Activated naive CD4-positive, alpha-beta T cell treated with anti-CD3 and anti-CD28 coated beads, Interleukin-2, amount 50 U/mL, for 72 hours (primary cell): ENCODE results near the gene FMR1. TPM values are rescaled to one million over a fixed set of nuclear protein-coding genes. Genes with fewer than 3 reads are reported as not detected.
A peak's percentile ranks its signal among the peaks of the same experiment; 100 is the strongest.

ENCODE experiments used
- ATAC-seq, 2 donors: fragments of 150-1000 bp; cut with Tn5 transposase; 2 replicates each; pipeline ENCODE4 v1.10.0; 2021; ENCODE audit warnings: mild to moderate bottlenecking in 2 of 2, moderate library complexity in 2 of 2
- DNase-seq, 2 donors: peaks; one replicate each; pipeline ENCODE4 v3.0.0; 2021 to 2022; ENCODE audit warnings: low spot score in 2 of 2
- H3K27ac Mint-ChIP-seq, 2 donors: one replicate each; pipeline ENCODE4 v1.8.0; 2022; ENCODE audit warnings: mild to moderate bottlenecking in 2 of 2, mixed read lengths in 2 of 2
- H3K36me3 Mint-ChIP-seq, 2 donors: one replicate each; pipeline ENCODE4 v1.8.0; 2022; ENCODE audit warnings: mixed read lengths in 2 of 2
- H3K9me3 Mint-ChIP-seq, 2 donors: one replicate each; pipeline ENCODE4 v1.8.0; 2022; ENCODE audit warnings: mixed read lengths in 2 of 2
- total RNA-seq, 2 donors: library from RNA; stranded (reverse); gene quantifications; one replicate each; pipeline ENCODE4 v1.2.3, GENCODE V29; 2022

Gene FMR1
- total RNA-seq, 2 donors from 2014 or later: 35.7 to 41.9 TPM

DNA sequence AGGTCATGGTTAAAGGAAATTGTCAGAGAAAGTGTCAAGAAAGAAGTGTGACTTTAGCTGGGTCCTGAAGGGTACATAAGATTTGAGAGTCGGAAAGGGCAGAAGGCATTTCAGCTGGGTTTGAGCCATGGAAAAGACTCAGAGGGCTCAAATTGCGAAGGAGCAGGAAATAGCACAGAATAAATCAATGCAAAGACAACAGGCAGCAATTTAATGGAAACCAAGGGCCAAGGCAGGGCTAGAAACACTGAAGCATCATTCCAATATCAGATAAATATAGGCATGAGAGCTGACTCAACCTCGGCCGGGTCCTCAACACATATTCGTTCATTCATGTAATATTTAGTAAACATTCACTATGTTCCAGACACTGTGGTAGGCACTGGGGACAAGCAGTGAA is 3.6 kb upstream of the FMR1 start:
- DNase-seq (no peak), ATAC-seq (no peak)
- Mint-ChIP-seq H3K9me3 (no peaks in the 10 kb centered on the region), H3K27ac (no peak overlapping the region), H3K36me3 (peaks cover 0 to 5% of the 10 kb centered on the region in 2 donors)

DNA sequence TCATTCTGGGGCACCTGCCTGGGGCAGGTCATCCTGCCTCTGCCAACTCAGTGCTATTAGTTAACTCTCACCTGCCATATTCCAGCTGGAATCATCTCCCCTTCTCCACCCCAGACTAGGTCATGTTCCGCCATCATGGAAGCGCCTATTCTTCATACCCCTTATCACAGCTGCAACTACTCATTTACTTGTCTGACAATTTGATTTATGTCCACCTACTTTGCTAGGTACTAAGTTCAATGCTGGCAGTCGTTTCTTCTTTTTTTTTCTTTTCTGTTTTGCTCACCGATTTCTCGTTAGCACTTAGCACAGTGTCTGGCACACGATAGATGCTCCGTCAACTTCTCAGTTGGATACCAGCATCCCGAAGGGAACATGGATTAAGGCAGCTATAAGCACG is 1.1 kb upstream of the FMR1 start:
- peaks cover 0 to 5% of the 10 kb centered on the region in 2 donors for H3K36me3 Mint-ChIP-seq
- no peaks in the 10 kb centered on the region for H3K9me3 Mint-ChIP-seq
- no peak for DNase-seq
- H3K27ac Mint-ChIP-seq: peak overlapping the region in 1 of 2 donors; percentile 93
- ATAC-seq: no peak

- peaks cover 0 to 5% of the 10 kb centered on the region in 2 donors for H3K36me3 Mint-ChIP-seq
- DNase-seq: peak; percentile 12 to 54
- peak overlapping the region; percentile 93 for H3K27ac Mint-ChIP-seq
- H3K9me3 Mint-ChIP-seq: no peaks in the 10 kb centered on the region
- peak in 1 of 2 donors; percentile 34 for ATAC-seq
Measured at GRCh38 chrX:147912093-147912801, 528 bp downstream of the FMR1 start.

- Mint-ChIP-seq H3K9me3 (no peaks in the 10 kb centered on the region), H3K27ac (no peak overlapping the region), H3K36me3 (peaks cover 0 to 5% of the 10 kb centered on the region in 2 donors)
- no peak for DNase-seq
- ATAC-seq: no peak
Measured at GRCh38 chrX:147913570-147913969, 1.9 kb downstream of the FMR1 start.

- DNase-seq (no peak), ATAC-seq (no peak)
- H3K36me3 Mint-ChIP-seq: peaks cover 0 to 5% of the 10 kb centered on the region in 2 donors
- H3K9me3 Mint-ChIP-seq: no peaks in the 10 kb centered on the region
- H3K27ac Mint-ChIP-seq: no peak overlapping the region
Measured at GRCh38 chrX:147914591-147914990, 2.9 kb downstream of the FMR1 start.

DNA sequence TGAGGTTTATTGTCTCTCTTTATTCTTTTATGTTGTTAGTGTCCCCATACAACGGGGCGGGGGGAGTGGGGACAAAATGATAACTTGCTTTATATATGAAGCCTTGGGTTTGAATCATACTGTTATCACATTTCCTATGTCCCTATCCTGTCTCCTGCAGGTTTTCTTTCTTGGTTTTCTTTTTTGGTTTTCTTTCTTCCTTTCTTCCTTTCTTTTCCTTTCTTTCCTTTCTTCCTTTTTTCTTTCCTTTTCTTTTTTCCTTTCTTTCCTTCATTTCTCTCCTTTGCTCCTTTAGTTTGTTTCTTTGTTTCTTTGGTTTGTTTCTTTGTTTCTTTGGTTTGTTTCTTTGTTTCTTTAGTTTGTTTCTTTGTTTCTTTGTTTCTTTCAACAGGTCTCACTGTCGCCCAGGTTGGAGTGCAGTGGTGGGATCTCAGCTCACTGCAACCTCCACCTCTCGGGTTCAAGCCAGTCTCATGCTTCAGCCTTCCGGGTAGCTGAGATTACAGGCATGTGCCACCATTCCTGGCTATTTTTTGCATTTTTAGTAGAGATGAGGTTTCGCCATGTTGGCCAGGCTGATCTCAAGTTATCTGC is 4.8 kb downstream of the FMR1 start:
- peak overlapping the region in 1 of 2 donors; percentile 14 for H3K27ac Mint-ChIP-seq
- peaks cover 0 to 5% of the 10 kb centered on the region in 2 donors for H3K36me3 Mint-ChIP-seq
- no peak for DNase-seq
- no peak for ATAC-seq
- no peaks in the 10 kb centered on the region for H3K9me3 Mint-ChIP-seq

- no peak for DNase-seq
- Mint-ChIP-seq H3K36me3 (no peaks in the 10 kb centered on the region), H3K9me3 (no peaks in the 10 kb centered on the region), H3K27ac (peak overlapping the region; percentile 50 to 85)
- peak; percentile 83 to 90 for ATAC-seq
Measured at GRCh38 chrX:147917700-147918695, 6.3 kb downstream of the FMR1 start.

DNA sequence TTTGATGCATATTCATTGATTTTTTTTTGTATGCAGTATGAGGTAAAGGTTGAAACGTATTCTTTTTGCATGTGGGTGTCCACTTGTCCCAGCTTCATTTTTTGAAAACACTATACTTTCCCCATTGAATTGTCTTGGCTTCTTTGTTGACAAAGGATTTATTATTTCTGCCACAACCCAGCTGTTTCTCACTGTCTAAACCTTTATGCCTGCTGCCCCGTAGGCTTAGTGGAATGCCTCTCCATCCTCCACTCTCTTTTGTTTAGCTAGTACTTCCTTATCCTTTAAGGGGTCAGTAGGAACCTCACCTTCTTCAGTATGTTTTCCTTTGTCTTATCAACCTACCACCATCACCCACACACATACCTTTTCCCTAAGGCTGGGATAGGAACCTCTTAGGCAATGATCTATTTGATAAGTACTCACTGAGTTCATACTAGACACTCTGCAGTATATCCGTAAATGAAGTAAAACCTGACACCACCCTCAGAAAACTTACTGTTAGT is 8.5 kb downstream of the FMR1 start:
- no peaks in the 10 kb centered on the region for H3K36me3 Mint-ChIP-seq
- no peak for DNase-seq
- no peak for ATAC-seq
- no peaks in the 10 kb centered on the region for H3K9me3 Mint-ChIP-seq
- peak overlapping the region in 1 of 2 donors; percentile 16 for H3K27ac Mint-ChIP-seq

- Mint-ChIP-seq H3K27ac (no peak overlapping the region), H3K9me3 (no peaks in the 10 kb centered on the region), H3K36me3 (peaks cover 0 to 11% of the 10 kb centered on the region in 2 donors)
- DNase-seq (no peak), ATAC-seq (no peak)
Measured at GRCh38 chrX:147923605-147924004, 11.9 kb downstream of the FMR1 start.

DNA sequence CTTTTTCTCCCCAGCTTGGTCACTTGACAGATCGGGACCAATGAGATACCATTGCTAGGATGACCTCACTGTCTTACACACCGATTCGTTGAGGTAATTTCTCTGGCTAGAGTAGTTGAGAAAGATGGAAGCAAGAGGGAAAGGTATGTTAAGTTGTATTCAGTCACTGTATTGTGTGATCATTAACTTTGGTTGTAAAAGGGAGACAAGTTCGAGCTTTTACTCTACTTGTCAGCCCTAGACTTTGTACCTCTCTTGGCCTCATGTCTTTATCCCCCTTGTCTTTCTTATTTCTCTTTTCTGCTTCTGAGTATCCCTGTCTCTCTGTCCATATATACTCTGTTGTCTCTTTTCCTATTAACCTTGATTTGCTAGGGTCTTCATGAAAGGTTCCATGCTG is 15.5 kb downstream of the FMR1 start:
- DNase-seq: no peak
- H3K27ac Mint-ChIP-seq: no peak overlapping the region
- ATAC-seq: no peak
- no peaks in the 10 kb centered on the region for H3K9me3 Mint-ChIP-seq
- peaks cover 0 to 15% of the 10 kb centered on the region in 2 donors for H3K36me3 Mint-ChIP-seq

GRCh38 chrX:147933815-147934214 is 22.1 kb downstream of the FMR1 start:
- ATAC-seq: no peak
- H3K9me3 Mint-ChIP-seq: no peaks in the 10 kb centered on the region
- no peak for DNase-seq
- H3K36me3 Mint-ChIP-seq: peaks cover 0 to 4% of the 10 kb centered on the region in 2 donors
- no peak overlapping the region for H3K27ac Mint-ChIP-seq

GRCh38 chrX:147935156-147935758 is 23.5 kb downstream of the FMR1 start:
- H3K36me3 Mint-ChIP-seq: peaks cover 0 to 4% of the 10 kb centered on the region in 2 donors
- H3K9me3 Mint-ChIP-seq: no peaks in the 10 kb centered on the region

DNA sequence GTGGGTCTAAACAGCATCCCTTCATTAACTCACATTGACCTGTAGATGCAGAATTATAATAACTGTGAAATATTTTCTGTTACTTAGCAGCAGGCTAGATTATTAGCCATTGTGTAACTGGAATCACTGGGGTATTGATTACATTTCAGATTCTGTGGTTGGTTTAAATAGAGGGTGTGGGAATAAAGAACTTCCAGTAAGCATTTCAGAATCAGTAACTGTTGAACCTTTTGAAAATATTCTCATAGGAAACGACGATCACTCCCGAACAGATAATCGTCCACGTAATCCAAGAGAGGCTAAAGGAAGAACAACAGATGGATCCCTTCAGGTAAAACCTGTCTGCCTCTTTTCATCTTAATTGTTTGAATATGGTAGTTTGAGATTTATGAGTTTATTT is 33.6 kb downstream of the FMR1 start:
- peaks cover 0 to 8% of the 10 kb centered on the region in 2 donors for H3K36me3 Mint-ChIP-seq
- no peak for ATAC-seq
- H3K27ac Mint-ChIP-seq: no peak overlapping the region
- DNase-seq: no peak
- no peaks in the 10 kb centered on the region for H3K9me3 Mint-ChIP-seq

More at GRCh38 chrX:147935156-147935758, 23.5 kb downstream of the FMR1 start:
- DNase-seq (no peak), ATAC-seq (peak in 1 of 2 donors; percentile 66)
- no peak overlapping the region for H3K27ac Mint-ChIP-seq

GRCh38 chrX:147948531-147948930 is 36.8 kb downstream of the FMR1 start:
- H3K36me3 Mint-ChIP-seq: peaks cover 0 to 8% of the 10 kb centered on the region in 2 donors
- no peaks in the 10 kb centered on the region for H3K9me3 Mint-ChIP-seq
- no peak overlapping the region for H3K27ac Mint-ChIP-seq
- DNase-seq (no peak), ATAC-seq (no peak)

- ATAC-seq: no peak
Measured at GRCh38 chrX:147950352-147950751, 38.6 kb downstream of the FMR1 start.

DNA sequence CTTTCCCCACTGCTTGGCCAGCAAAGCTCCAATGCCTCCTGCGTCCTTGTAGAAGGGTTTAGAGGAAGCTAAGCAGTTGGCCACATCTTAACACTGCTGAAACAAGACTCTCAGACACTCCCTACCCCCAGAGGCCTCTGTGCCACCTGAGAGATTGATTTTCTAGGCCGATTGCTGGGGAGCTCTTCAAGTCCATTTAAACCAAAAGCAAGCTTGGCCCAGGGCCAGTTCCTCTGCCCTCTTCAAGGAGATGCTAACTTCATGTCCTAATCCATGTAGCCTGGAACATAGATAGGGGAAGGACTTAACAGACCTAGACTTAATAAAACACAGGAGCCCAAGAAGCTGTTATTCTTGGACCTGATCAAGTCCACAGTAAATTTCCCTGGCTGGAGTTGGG is 42.3 kb downstream of the FMR1 start:
- no peak overlapping the region for H3K27ac Mint-ChIP-seq
- DNase-seq (no peak), ATAC-seq (no peak)
- H3K9me3 Mint-ChIP-seq: no peaks in the 10 kb centered on the region
- H3K36me3 Mint-ChIP-seq: peaks cover 0 to 7% of the 10 kb centered on the region in 2 donors

More at GRCh38 chrX:147950352-147950751, 38.6 kb downstream of the FMR1 start:
- no peak overlapping the region for H3K27ac Mint-ChIP-seq
- H3K36me3 Mint-ChIP-seq: peaks cover 0 to 8% of the 10 kb centered on the region in 2 donors
- H3K9me3 Mint-ChIP-seq: no peaks in the 10 kb centered on the region
- no peak for DNase-seq
